Dedifferentiated amniotic fluid mesenchymal stem cell (primary cell): ENCODE measurements around the gene DOCK11.
A peak's percentile ranks its signal among the peaks of the same experiment; 100 is the strongest.

Experiments used
- DNase-seq: peaks from one replicate; pipeline ENCODE4 v3.0.0-alpha.2; 2016; ENCODE audit errors: extremely low spot score

The DOCK11 gene

GRCh38 chrX:118502161-118502789 lies 6.7 kb downstream of the DOCK11 start:
- DNase-seq = no peak

- no peak for DNase-seq
These were observed 7.8 kb downstream of the DOCK11 start for GRCh38 chrX:118503260-118504041.

GRCh38 chrX:118504581-118504980 lies 9.0 kb downstream of the DOCK11 start:
- no peak for DNase-seq

- DNase-seq = no peak
These were observed 11.3 kb downstream of the DOCK11 start for GRCh38 chrX:118506805-118507480.

- DNase-seq = no peak
These were observed 12.2 kb downstream of the DOCK11 start for GRCh38 chrX:118507766-118508165.

GRCh38 chrX:118508221-118508620 lies 12.6 kb downstream of the DOCK11 start:
- DNase-seq = no peak

- no peak for DNase-seq
These were observed 13.0 kb downstream of the DOCK11 start for GRCh38 chrX:118508635-118509034.

- no peak for DNase-seq
These were observed 14.5 kb downstream of the DOCK11 start for GRCh38 chrX:118510111-118510510.

- no peak for DNase-seq
These were observed 17.7 kb downstream of the DOCK11 start for GRCh38 chrX:118513120-118513898.

- DNase-seq = no peak
These were observed 24.0 kb downstream of the DOCK11 start for GRCh38 chrX:118519411-118520215.

- DNase-seq = peak; percentile 63
These were observed 24.9 kb downstream of the DOCK11 start for GRCh38 chrX:118520216-118521206.

GRCh38 chrX:118521435-118521834 lies 25.8 kb downstream of the DOCK11 start:
- DNase-seq = peak; percentile 66

GRCh38 chrX:118522230-118522926 lies 26.8 kb downstream of the DOCK11 start:
- no peak for DNase-seq

- DNase-seq = no peak
These were observed 28.3 kb downstream of the DOCK11 start for GRCh38 chrX:118523920-118524319.

- no peak for DNase-seq
These were observed 28.7 kb downstream of the DOCK11 start for GRCh38 chrX:118524344-118524743.

GRCh38 chrX:118525174-118525730 lies 29.6 kb downstream of the DOCK11 start:
- no peak for DNase-seq

GRCh38 chrX:118526149-118526548 lies 30.5 kb downstream of the DOCK11 start:
- no peak for DNase-seq

- DNase-seq = no peak
These were observed 32.6 kb downstream of the DOCK11 start for GRCh38 chrX:118528071-118528737.
